ENCODE measurements around the gene CHSY3. TPM values are rescaled to one million over a fixed set of nuclear protein-coding genes. Genes with fewer than 3 reads are reported as not detected.
A peak's percentile ranks its signal among the peaks of the same experiment; 100 is the strongest.

Gene CHSY3
- 31.4 TPM for total RNA-seq

GRCh38 chr5:129904102-129904666 lies at the start of gene CHSY3:
TSS of gene CHSY3 (plus strand) at chr5:129904465.
- FAIRE-seq (no peak), DNase-seq (ENCODE audit: low spot score in 2 of 2) (peak; percentile 77 to 81)

GRCh38 chr5:129856325-129856724 lies 47.9 kb upstream of the CHSY3 start:
- no peak for DNase-seq (ENCODE audit: low spot score in 2 of 2)
- no peak for FAIRE-seq

GRCh38 chr5:129857116-129857515 lies 47.1 kb upstream of the CHSY3 start:
- FAIRE-seq (no peak), DNase-seq (ENCODE audit: low spot score in 2 of 2) (no peak)

GRCh38 chr5:129858131-129858675 lies 46.1 kb upstream of the CHSY3 start:
- FAIRE-seq (no peak), DNase-seq (ENCODE audit: low spot score in 2 of 2) (no peak)

GRCh38 chr5:129884322-129884721 lies 19.9 kb upstream of the CHSY3 start:
- DNase-seq (ENCODE audit: low spot score in 2 of 2) (no peak), FAIRE-seq (no peak)

- DNase-seq (ENCODE audit: low spot score in 2 of 2): no peak
- FAIRE-seq: peak; percentile 50
These were observed 4.8 kb upstream of the CHSY3 start for GRCh38 chr5:129899454-129899853.

GRCh38 chr5:129902816-129903215 lies 1.4 kb upstream of the CHSY3 start:
- DNase-seq (ENCODE audit: low spot score in 2 of 2) (no peak), FAIRE-seq (no peak)

- DNase-seq (ENCODE audit: low spot score in 2 of 2): no peak
- FAIRE-seq: no peak
These were observed 681 bp upstream of the CHSY3 start for GRCh38 chr5:129903466-129904101.

GRCh38 chr5:129904667-129905472 lies 605 bp downstream of the CHSY3 start:
- DNase-seq (ENCODE audit: low spot score in 2 of 2): peak; percentile 20 to 55
- no peak for FAIRE-seq

- no peak for FAIRE-seq
- DNase-seq (ENCODE audit: low spot score in 2 of 2): no peak
These were observed 1.4 kb downstream of the CHSY3 start for GRCh38 chr5:129905473-129906176.

- FAIRE-seq (no peak), DNase-seq (ENCODE audit: low spot score in 2 of 2) (peak in 1 of 2 donors; percentile 25)
These were observed 2.1 kb downstream of the CHSY3 start for GRCh38 chr5:129906177-129906887.

- FAIRE-seq (peak; percentile 37), DNase-seq (ENCODE audit: low spot score in 2 of 2) (no peak)
These were observed 5.0 kb downstream of the CHSY3 start for GRCh38 chr5:129909225-129909624.

- FAIRE-seq (no peak), DNase-seq (ENCODE audit: low spot score in 2 of 2) (no peak)
These were observed 8.5 kb downstream of the CHSY3 start for GRCh38 chr5:129912601-129913255.

GRCh38 chr5:129915415-129915814 lies 11.2 kb downstream of the CHSY3 start:
- peak; percentile 69 for FAIRE-seq

GRCh38 chr5:129917224-129917623 lies 13.0 kb downstream of the CHSY3 start:
- DNase-seq (ENCODE audit: low spot score in 2 of 2) (no peak), FAIRE-seq (no peak)

More at GRCh38 chr5:129915415-129915814, 11.2 kb downstream of the CHSY3 start:
- no peak for DNase-seq (ENCODE audit: low spot score in 2 of 2)

- no peak for FAIRE-seq
These were observed 16.9 kb downstream of the CHSY3 start for GRCh38 chr5:129921204-129921603.

GRCh38 chr5:129930221-129930620 lies 26.0 kb downstream of the CHSY3 start:
- FAIRE-seq: no peak
- no peak for DNase-seq (ENCODE audit: low spot score in 2 of 2)

More at GRCh38 chr5:129921204-129921603, 16.9 kb downstream of the CHSY3 start:
- no peak for DNase-seq (ENCODE audit: low spot score in 2 of 2)

- no peak for DNase-seq (ENCODE audit: low spot score in 2 of 2)
- FAIRE-seq: no peak
These were observed 31.4 kb downstream of the CHSY3 start for GRCh38 chr5:129935626-129936025.

GRCh38 chr5:129938077-129938476 lies 33.8 kb downstream of the CHSY3 start:
- FAIRE-seq (no peak), DNase-seq (ENCODE audit: low spot score in 2 of 2) (no peak)

Data from frontal cortex (tissue), 4 donors.